Esophagus squamous epithelium (tissue), 5 donors: ENCODE results near the gene CCNL1. TPM values are rescaled to one million over a fixed set of nuclear protein-coding genes. Genes with fewer than 3 reads are reported as not detected.
"Not testable (repeated sequence)": the region's sequence is repeated elsewhere in the genome, so short reads cannot be mapped to it uniquely, and the experiment has no call there.

Experiments used
- DNase-seq: peaks from one replicate; lab custom pipeline; 2025; lab: John Stamatoyannopoulos, UW
- H3K27ac ChIP-seq, 4 donors: fragments of 200-600 bp; sonication (generic); one replicate each; pipeline ENCODE4 v1.5.1; 2016 to 2019; ENCODE audit warnings: mild to moderate bottlenecking in 1 of 4
- H3K27me3 ChIP-seq, 4 donors: fragments of 200-600 bp; sonication (generic); 1 replicate in 3 of 4; 2 replicates in 1 of 4; pipeline versions ENCODE4 v1.5.1 to v1.6.0; 2017 to 2021; ENCODE audit warnings: antibody characterized with exemption in 1 of 4
- H3K36me3 ChIP-seq, 3 donors: fragments of 200-600 bp; sonication (generic); one replicate each; pipeline ENCODE4 v1.5.1; 2016 to 2019
- H3K4me1 ChIP-seq, 3 donors: fragments of 200-600 bp; sonication (generic); one replicate each; pipeline ENCODE4 v1.5.1; 2017 to 2019
- H3K4me3 ChIP-seq, 4 donors: fragments of 200-600 bp; sonication (generic); 1 replicate in 3 of 4; 2 replicates in 1 of 4; pipeline ENCODE4 v1.5.1; 2016 to 2019; ENCODE audit warnings: mild to moderate bottlenecking in 2 of 4, moderate library complexity in 1 of 4
- H3K9me3 ChIP-seq, 3 donors: fragments of 200-600 bp; sonication (generic); one replicate each; pipeline ENCODE4 v1.5.1; 2016 to 2019
- POLR2A ChIP-seq, 4 donors: fragments of 450-650 bp; IDR thresholded peaks; one replicate each; pipeline ENCODE4 v1.6.1; 2017; ENCODE audit warnings: antibody characterized with exemption in 4 of 4, mild to moderate bottlenecking in 4 of 4, moderate library complexity in 3 of 4
- WGBS, 2 donors: methylation state at CpG; one replicate each; pipeline ENCODE4 v1.1.5; 2018; 5-methylcytosine and 5-hydroxymethylcytosine counted together
- intact Hi-C: fragments of 100-400 bp; cut with DNase I; formaldehyde crosslinking; loops from one replicate; pipeline ENCODE4 v1.15.0; 2022
- total RNA-seq, 4 donors: library from RNA; depleted of rRNA; stranded (reverse); fragments of >200 nt; gene quantifications; one replicate each; pipeline ENCODE4 v1.1.0, GENCODE V29; 2016
- TF ChIP-seq, protein P1 (sequence below), 6 experiments: fragments of 450-650 bp in 4 of 6; fragments of 200-600 bp in 2 of 6; sonication (generic) in 2 of 6; IDR thresholded peaks; one replicate each; pipeline ENCODE4 v1.5.1; 2016 to 2019; ENCODE audit warnings: antibody characterized with exemption in 6 of 6, mild to moderate bottlenecking in 4 of 6, moderate library complexity in 4 of 6
- donor health status: DM: yes; HTN: yes; CAD: no.

The CCNL1 gene
- total RNA-seq, 4 donors from 2014 or later = 51.0 to 185 (median 121) TPM

DNA sequence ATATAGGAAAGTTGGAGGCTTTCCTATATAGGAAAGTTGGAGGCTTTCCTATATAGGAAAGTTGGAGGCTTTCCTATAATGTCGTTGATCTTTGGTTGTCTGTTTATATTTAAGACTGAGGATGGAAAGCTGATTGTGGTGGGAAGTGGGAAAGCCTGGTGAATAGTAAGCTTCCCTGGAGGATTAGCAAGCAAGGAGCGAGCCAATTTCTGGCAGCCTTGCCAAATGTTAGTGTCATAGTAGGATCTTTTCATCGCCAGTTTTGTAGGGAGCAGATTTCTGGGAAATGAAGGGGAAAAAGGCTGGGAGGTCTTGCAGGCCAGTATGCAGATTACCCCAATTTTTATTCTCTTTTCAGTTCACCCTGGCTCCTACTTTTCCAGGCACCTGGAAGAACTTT is 39.9 kb upstream of the CCNL1 start:
- 34 to 52% methylated on average over 2 to 3 of the region's 3 CpGs for WGBS, 2 donors
- Histone ChIP-seq H3K36me3 (no peaks in the 10 kb centered on the region), H3K27me3 (no peaks in the 10 kb centered on the region), H3K4me1 (peaks cover 0 to 5% (median 0%) of the 10 kb centered on the region in 3 donors), H3K27ac (no peak overlapping the region), H3K9me3 (peaks cover 0 to under 1% (median 0%) of the 10 kb centered on the region in 3 donors), H3K4me3 (no peak overlapping the region)
- intact Hi-C loops = loop anchor here (5.0 kb wide), 1 partner anchor 292 kb away; no protein-coding TSS in a partner anchor
- no peak for DNase-seq
- TF ChIP-seq, protein P1, sequence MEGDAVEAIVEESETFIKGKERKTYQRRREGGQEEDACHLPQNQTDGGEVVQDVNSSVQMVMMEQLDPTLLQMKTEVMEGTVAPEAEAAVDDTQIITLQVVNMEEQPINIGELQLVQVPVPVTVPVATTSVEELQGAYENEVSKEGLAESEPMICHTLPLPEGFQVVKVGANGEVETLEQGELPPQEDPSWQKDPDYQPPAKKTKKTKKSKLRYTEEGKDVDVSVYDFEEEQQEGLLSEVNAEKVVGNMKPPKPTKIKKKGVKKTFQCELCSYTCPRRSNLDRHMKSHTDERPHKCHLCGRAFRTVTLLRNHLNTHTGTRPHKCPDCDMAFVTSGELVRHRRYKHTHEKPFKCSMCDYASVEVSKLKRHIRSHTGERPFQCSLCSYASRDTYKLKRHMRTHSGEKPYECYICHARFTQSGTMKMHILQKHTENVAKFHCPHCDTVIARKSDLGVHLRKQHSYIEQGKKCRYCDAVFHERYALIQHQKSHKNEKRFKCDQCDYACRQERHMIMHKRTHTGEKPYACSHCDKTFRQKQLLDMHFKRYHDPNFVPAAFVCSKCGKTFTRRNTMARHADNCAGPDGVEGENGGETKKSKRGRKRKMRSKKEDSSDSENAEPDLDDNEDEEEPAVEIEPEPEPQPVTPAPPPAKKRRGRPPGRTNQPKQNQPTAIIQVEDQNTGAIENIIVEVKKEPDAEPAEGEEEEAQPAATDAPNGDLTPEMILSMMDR (IDR thresholded peaks at IDR 0.05) = no peak
- TF ChIP-seq POLR2A (IDR thresholded peaks at IDR 0.05) = no peak

DNA sequence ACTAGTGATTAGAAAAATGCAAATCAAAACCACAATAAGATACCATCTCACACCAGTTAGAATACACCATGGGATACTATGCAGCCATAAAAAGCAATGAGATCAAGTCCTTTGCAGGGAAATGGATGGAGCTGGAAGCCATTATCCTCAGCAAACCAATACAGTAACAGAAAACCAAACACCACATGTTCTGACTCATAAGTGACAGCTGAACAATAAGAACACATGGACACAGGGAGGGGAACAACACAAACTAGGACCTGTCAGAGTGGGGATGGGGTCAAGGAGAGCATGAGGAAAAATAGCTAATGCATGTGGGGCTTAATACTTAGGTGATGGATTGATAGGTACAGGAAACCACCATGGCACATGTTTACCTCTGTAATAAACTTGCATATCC is 36.0 kb upstream of the CCNL1 start:
- TF ChIP-seq POLR2A (IDR thresholded peaks at IDR 0.05) = no peak
- TF ChIP-seq, protein P1 (IDR thresholded peaks at IDR 0.05) = no peak
- intact Hi-C loops = no loop called here
- H3K9me3 ChIP-seq = peaks cover 0 to 12% (median 0%) of the 10 kb centered on the region in 3 donors
- no peaks in the 10 kb centered on the region for H3K4me1 ChIP-seq
- no peak for DNase-seq
- no peak overlapping the region for H3K27ac ChIP-seq
- no peaks in the 10 kb centered on the region for H3K36me3 ChIP-seq
- no peak overlapping the region for H3K4me3 ChIP-seq
- H3K27me3 ChIP-seq = no peaks in the 10 kb centered on the region

- H3K4me3 ChIP-seq, intact Hi-C loops, H3K36me3 ChIP-seq, H3K27ac ChIP-seq, H3K4me1 ChIP-seq, DNase-seq, H3K27me3 ChIP-seq: not testable (repeated sequence)
- peaks cover 0 to 49% (median 25%) of the 10 kb centered on the region in 3 donors for H3K9me3 ChIP-seq
- WGBS, 2 donors = 90 to 92% methylated on average over 5 of the region's 5 CpGs
Observed at GRCh38 chr3:157191149-157191548, 31.2 kb upstream of the CCNL1 start.

DNA sequence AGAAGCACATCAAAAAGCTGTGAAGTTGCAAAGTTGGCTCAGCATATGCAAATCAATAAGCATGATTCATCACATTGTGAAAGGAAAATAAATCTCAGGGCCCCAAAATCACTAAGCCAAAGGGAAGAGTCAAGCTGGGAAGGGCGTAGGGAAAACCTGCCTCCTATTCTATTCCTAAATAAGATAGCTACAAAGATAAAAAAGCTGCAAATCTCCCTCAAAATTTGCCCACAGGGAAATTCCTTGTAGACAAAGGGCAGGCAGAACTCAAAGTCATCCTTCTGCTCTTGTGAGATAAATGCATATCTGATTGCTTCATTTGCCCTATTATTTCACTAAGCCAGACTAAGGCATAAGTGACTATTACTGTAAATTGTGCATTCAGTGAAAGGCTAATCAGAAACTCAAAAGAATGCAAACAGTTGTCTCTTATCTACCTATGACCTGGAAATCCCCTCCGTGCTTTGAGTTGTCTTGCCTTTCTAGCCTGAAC is 30.5 kb upstream of the CCNL1 start:
- Histone ChIP-seq H3K27me3 (no peaks in the 10 kb centered on the region), H3K4me3 (no peak overlapping the region), H3K27ac (no peak overlapping the region), H3K36me3 (peaks cover 0 to 12% (median 0%) of the 10 kb centered on the region in 3 donors), H3K9me3 (peaks cover 0 to 52% (median 25%) of the 10 kb centered on the region in 3 donors), H3K4me1 (no peaks in the 10 kb centered on the region)
- TF ChIP-seq, protein P1 (IDR thresholded peaks at IDR 0.05) = no peak
- TF ChIP-seq POLR2A (IDR thresholded peaks at IDR 0.05) = no peak
- 32 to 43% methylated on average over 2 of the region's 2 CpGs for WGBS, 2 donors
- DNase-seq = no peak
- intact Hi-C loops = no loop called here

DNA sequence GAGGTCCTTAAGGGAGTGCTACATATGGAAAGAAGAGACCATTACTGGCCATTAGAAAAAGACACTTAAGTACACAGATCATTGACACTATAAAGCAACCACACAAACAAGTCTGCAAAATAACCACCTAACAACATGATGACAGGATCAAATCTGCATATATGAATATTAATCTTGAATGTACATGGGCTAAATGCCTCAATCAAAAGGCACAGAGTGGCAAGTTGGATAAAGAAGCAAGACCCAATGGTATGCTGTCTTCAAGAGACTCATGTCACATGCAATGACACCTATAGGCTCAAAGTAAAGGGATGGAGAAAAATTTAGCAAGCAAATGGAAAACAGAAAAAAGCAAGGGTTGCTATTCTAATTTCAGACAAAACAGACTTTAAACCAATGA is 28.4 kb upstream of the CCNL1 start:
- no peak overlapping the region for H3K4me3 ChIP-seq
- H3K4me1 ChIP-seq = no peaks in the 10 kb centered on the region
- no peak for DNase-seq
- intact Hi-C loops = no loop called here
- no peak for TF ChIP-seq POLR2A (IDR thresholded peaks at IDR 0.05)
- TF ChIP-seq, protein P1 (IDR thresholded peaks at IDR 0.05) = no peak
- no peak overlapping the region for H3K27ac ChIP-seq
- peaks cover 0 to 19% (median 0%) of the 10 kb centered on the region in 3 donors for H3K36me3 ChIP-seq
- peaks cover 0 to 47% (median 25%) of the 10 kb centered on the region in 3 donors for H3K9me3 ChIP-seq
- H3K27me3 ChIP-seq = no peaks in the 10 kb centered on the region

DNA sequence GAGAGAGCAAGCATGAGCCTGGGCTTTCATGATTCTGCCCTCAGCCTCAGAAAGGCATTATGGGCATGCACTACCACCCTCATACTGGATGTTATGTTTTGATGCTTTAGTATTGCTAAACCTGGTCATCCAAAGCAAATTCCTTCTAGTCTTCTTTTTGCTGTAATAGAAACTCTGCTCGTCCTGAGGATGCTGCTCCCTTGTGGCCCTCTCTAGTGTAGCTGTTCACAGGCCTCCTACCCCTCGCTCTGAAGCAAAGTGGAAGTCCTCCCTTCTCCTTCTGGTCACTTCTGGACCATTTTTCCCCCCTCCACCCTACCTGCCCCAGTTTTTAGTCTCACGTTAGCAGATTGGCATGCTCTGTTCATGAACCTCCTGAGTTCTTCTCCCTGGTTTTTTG is 22.9 kb upstream of the CCNL1 start:
- intact Hi-C loops = no loop called here
- Histone ChIP-seq H3K27ac (no peak overlapping the region), H3K9me3 (peaks cover 0 to 21% (median 6%) of the 10 kb centered on the region in 3 donors), H3K27me3 (no peaks in the 10 kb centered on the region), H3K4me1 (no peaks in the 10 kb centered on the region), H3K4me3 (no peak overlapping the region), H3K36me3 (peaks cover 0 to 19% (median 3%) of the 10 kb centered on the region in 3 donors)
- WGBS, 2 donors = 93% methylated on average over 3 of the region's 3 CpGs
- TF ChIP-seq POLR2A (IDR thresholded peaks at IDR 0.05) = no peak
- TF ChIP-seq, protein P1 (IDR thresholded peaks at IDR 0.05) = no peak
- no peak for DNase-seq
